ENCODE data around the gene USP12. TPM values are rescaled to one million over a fixed set of nuclear protein-coding genes. Genes with fewer than 3 reads are reported as not detected.

Gene USP12
- total RNA-seq, 4 donors from 2014 or later: 25.9 to 57.2 (median 47.8) TPM

DNA sequence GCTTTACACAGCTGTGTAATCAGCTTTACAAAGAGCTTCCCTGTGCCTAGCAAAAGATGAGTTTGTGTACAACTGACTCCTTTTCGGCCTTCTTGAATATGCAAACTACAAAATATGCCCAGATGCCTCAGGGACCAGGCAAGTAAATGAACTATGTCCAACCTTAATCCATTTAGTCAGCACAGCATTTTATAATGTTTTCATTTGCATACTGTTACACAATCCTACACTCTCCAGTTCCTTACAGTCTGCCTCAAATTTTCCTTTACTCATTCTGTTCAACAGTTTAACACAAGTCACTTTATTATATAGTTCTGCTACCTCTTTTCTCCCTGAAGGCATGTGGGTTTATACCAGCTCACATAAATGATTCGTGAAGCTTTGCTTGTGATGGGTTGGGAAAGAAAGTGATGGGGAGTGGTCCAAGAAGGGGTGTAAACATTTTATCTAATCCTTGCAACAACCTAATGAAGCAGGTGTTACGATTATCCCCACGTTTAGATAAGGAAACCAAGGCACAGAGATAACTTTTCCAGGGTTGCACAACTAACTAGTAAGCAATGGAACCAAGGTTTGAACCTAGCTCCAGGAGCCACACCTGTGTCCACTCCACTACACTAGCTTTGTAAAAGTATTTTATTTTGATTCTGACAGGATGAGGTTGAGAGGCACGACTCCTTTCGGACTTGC lies 3.3 kb upstream of the USP12 start:
- Histone ChIP-seq H3K36me3 (no peaks in the 10 kb centered on the region), H3K27ac (no peak overlapping the region), H3K4me1 (peaks cover 7 to 24% (median 10%) of the 10 kb centered on the region in 4 donors), H3K27me3 (no peaks in the 10 kb centered on the region), H3K9me3 (no peaks in the 10 kb centered on the region), H3K4me3 (no peak overlapping the region)
- WGBS, 2 donors (ENCODE audit: low coverage in 1 of 2): 67 to 86% methylated on average over 4 to 6 of the region's 6 CpGs
- no peak for DNase-seq
- intact Hi-C loops (cut with DNase I; ENCODE audit: low total_unique reads) (no loop called here), in situ Hi-C loops (cut with MboI; ENCODE audit: low pct_ligation_motif_present in 1 of 4, low pct_unique_long_range_greater_than_20kb in 1 of 4, low sequenced_read_pairs in 3 of 4) (loop anchor here in 2 of 4 donors (25.0 kb wide), 2 partner anchors 87 to 188 kb away; partner anchors contain the start of genes RASL11A (in 1 of the 2) and RPL21 (in 1 of the 2))
- TF ChIP-seq CTCF (IDR thresholded peaks at IDR 0.05) (no peak), EP300 (IDR thresholded peaks at IDR 0.05; ENCODE audit: low read depth) (no peak), POLR2A (IDR thresholded peaks at IDR 0.05) (no peak), POLR2AphosphoS5 (IDR thresholded peaks at IDR 0.05) (no peak)

- in situ Hi-C loops (cut with MboI; ENCODE audit: low pct_ligation_motif_present in 1 of 4, low pct_unique_long_range_greater_than_20kb in 1 of 4, low sequenced_read_pairs in 3 of 4): loop anchor here in 2 of 4 donors (25.0 kb wide), 2 partner anchors 90 to 185 kb away; partner anchors contain the start of genes RASL11A (in 1 of the 2) and RPL21 (in 1 of the 2)
Measured at GRCh38 chr13:27172495-27172842, 858 bp upstream of the USP12 start.

DNA sequence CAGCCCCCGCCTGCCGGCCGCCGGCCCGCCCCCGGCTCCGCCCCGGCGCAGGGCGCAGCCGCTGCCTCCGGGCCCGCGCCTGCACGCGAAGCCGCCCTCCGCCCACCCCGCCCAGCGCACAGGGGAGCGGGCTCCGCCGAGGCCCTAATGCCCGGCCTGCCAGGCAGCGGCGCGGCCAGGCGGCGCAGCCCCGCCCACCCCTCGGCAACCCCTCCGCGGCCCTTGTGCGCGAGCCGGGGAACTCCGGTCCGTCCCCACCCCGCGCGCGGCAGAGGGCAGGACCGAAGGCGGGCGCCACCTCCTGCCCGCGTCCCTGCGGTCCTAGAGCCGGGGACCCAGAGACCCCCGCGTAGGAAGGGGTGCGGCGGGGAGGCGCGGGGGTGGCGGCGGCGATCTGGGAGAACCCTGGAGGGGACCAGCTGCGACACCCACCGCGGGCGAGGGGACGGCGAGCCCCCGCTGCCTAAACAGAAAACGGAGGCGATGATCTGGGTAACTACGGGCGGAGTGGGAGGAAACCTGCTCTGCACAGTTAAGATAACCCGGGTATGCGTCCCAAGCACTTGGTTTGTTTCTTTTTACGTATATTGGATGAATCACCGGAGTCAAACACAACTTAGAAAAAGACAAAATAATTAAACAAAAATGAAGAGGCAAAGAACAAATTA lies 350 bp upstream of the USP12 start:
- no peaks in the 10 kb centered on the region for H3K9me3 ChIP-seq
- peaks cover 22 to 46% (median 32%) of the 10 kb centered on the region in 4 donors for H3K4me1 ChIP-seq
- DNase-seq: peak; percentile 96
- peak overlapping the region; percentile 93 to 97 (median 96) for H3K27ac ChIP-seq
- 0% methylated on average over 4 to 49 of the region's 73 CpGs for WGBS, 2 donors (ENCODE audit: low coverage in 1 of 2)
- H3K4me3 ChIP-seq: peak overlapping the region; percentile 72 to 92 (median 80)
- peak in 2 of 3 donors; percentile 43 to 66 for TF ChIP-seq POLR2AphosphoS5 (IDR thresholded peaks at IDR 0.05)
- TF ChIP-seq POLR2A (IDR thresholded peaks at IDR 0.05): peak; percentile 26
- peak in 1 of 5 experiments; percentile 10 for TF ChIP-seq CTCF (IDR thresholded peaks at IDR 0.05)
- no peak for TF ChIP-seq EP300 (IDR thresholded peaks at IDR 0.05; ENCODE audit: low read depth)
- in situ Hi-C loops (cut with MboI; ENCODE audit: low pct_ligation_motif_present in 1 of 4, low pct_unique_long_range_greater_than_20kb in 1 of 4, low sequenced_read_pairs in 3 of 4): loop anchor here in 2 of 4 donors (25.0 kb wide), 2 partner anchors 90 to 185 kb away; partner anchors contain the start of genes RASL11A (in 1 of the 2) and RPL21 (in 1 of the 2)
- intact Hi-C loops (cut with DNase I; ENCODE audit: low total_unique reads): no loop called here
- H3K36me3 ChIP-seq: no peaks in the 10 kb centered on the region
- no peaks in the 10 kb centered on the region for H3K27me3 ChIP-seq

More at GRCh38 chr13:27172495-27172842, 858 bp upstream of the USP12 start:
- Histone ChIP-seq H3K4me3 (peak overlapping the region; percentile 72 to 92 (median 80)), H3K27ac (peak overlapping the region; percentile 93 to 97 (median 96)), H3K36me3 (no peaks in the 10 kb centered on the region), H3K9me3 (no peaks in the 10 kb centered on the region), H3K27me3 (no peaks in the 10 kb centered on the region), H3K4me1 (peaks cover 22 to 43% (median 31%) of the 10 kb centered on the region in 4 donors)
- TF ChIP-seq POLR2AphosphoS5 (IDR thresholded peaks at IDR 0.05) (no peak), CTCF (IDR thresholded peaks at IDR 0.05) (no peak), POLR2A (IDR thresholded peaks at IDR 0.05) (no peak), EP300 (IDR thresholded peaks at IDR 0.05; ENCODE audit: low read depth) (no peak)
- WGBS, 2 donors (ENCODE audit: low coverage in 1 of 2): 20% methylated on average over 1 to 3 of the region's 3 CpGs
- intact Hi-C loops (cut with DNase I; ENCODE audit: low total_unique reads): no loop called here
- DNase-seq: no peak
